Esophagus squamous epithelium (tissue), 5 donors: ENCODE measurements around the gene GOLGA6D. TPM values are rescaled to one million over a fixed set of nuclear protein-coding genes. Genes with fewer than 3 reads are reported as not detected.

Experiments used
- DNase-seq: peaks from one replicate; lab custom pipeline; 2025; lab: John Stamatoyannopoulos, UW
- H3K27ac ChIP-seq, 4 donors: fragments of 200-600 bp; sonication (generic); one replicate each; pipeline ENCODE4 v1.5.1; 2016 to 2019; ENCODE audit warnings: mild to moderate bottlenecking in 1 of 4
- H3K27me3 ChIP-seq, 4 donors: fragments of 200-600 bp; sonication (generic); 1 replicate in 3 of 4; 2 replicates in 1 of 4; pipeline versions ENCODE4 v1.5.1 to v1.6.0; 2017 to 2021; ENCODE audit warnings: antibody characterized with exemption in 1 of 4
- H3K36me3 ChIP-seq, 3 donors: fragments of 200-600 bp; sonication (generic); one replicate each; pipeline ENCODE4 v1.5.1; 2016 to 2019
- H3K4me1 ChIP-seq, 3 donors: fragments of 200-600 bp; sonication (generic); one replicate each; pipeline ENCODE4 v1.5.1; 2017 to 2019
- H3K4me3 ChIP-seq, 4 donors: fragments of 200-600 bp; sonication (generic); 1 replicate in 3 of 4; 2 replicates in 1 of 4; pipeline ENCODE4 v1.5.1; 2016 to 2019; ENCODE audit warnings: mild to moderate bottlenecking in 2 of 4, moderate library complexity in 1 of 4
- H3K9me3 ChIP-seq, 3 donors: fragments of 200-600 bp; sonication (generic); one replicate each; pipeline ENCODE4 v1.5.1; 2016 to 2019
- POLR2A ChIP-seq, 4 donors: fragments of 450-650 bp; IDR thresholded peaks; one replicate each; pipeline ENCODE4 v1.6.1; 2017; ENCODE audit warnings: antibody characterized with exemption in 4 of 4, mild to moderate bottlenecking in 4 of 4, moderate library complexity in 3 of 4
- WGBS, 2 donors: methylation state at CpG; one replicate each; pipeline ENCODE4 v1.1.5; 2018; 5-methylcytosine and 5-hydroxymethylcytosine counted together
- intact Hi-C: fragments of 100-400 bp; cut with DNase I; formaldehyde crosslinking; loops from one replicate; pipeline ENCODE4 v1.15.0; 2022
- total RNA-seq, 4 donors: library from RNA; depleted of rRNA; stranded (reverse); fragments of >200 nt; gene quantifications; one replicate each; pipeline ENCODE4 v1.1.0, GENCODE V29; 2016
- TF ChIP-seq, protein P1 (sequence below), 6 experiments: fragments of 450-650 bp in 4 of 6; fragments of 200-600 bp in 2 of 6; sonication (generic) in 2 of 6; IDR thresholded peaks; one replicate each; pipeline ENCODE4 v1.5.1; 2016 to 2019; ENCODE audit warnings: antibody characterized with exemption in 6 of 6, mild to moderate bottlenecking in 4 of 6, moderate library complexity in 4 of 6
- donor health status: DM: yes; HTN: yes; CAD: no.

The GOLGA6D gene
- total RNA-seq, 4 donors from 2014 or later = not detected

GRCh38 chr15:75335313-75335704 is 52.7 kb downstream of the GOLGA6D start:
- WGBS, 2 donors = 34 to 41% methylated on average over 3 of the region's 3 CpGs
- Histone ChIP-seq H3K4me1 (peaks cover 8 to 22% (median 10%) of the 10 kb centered on the region in 3 donors), H3K27me3 (no peaks in the 10 kb centered on the region), H3K27ac (peak overlapping the region; percentile 71 to 85 (median 79)), H3K36me3 (peaks cover 0 to 20% (median 0%) of the 10 kb centered on the region in 3 donors), H3K4me3 (peak overlapping the region; percentile 63 to 91 (median 85)), H3K9me3 (no peaks in the 10 kb centered on the region)
- TF ChIP-seq POLR2A (IDR thresholded peaks at IDR 0.05) = no peak
- TF ChIP-seq, protein P1, sequence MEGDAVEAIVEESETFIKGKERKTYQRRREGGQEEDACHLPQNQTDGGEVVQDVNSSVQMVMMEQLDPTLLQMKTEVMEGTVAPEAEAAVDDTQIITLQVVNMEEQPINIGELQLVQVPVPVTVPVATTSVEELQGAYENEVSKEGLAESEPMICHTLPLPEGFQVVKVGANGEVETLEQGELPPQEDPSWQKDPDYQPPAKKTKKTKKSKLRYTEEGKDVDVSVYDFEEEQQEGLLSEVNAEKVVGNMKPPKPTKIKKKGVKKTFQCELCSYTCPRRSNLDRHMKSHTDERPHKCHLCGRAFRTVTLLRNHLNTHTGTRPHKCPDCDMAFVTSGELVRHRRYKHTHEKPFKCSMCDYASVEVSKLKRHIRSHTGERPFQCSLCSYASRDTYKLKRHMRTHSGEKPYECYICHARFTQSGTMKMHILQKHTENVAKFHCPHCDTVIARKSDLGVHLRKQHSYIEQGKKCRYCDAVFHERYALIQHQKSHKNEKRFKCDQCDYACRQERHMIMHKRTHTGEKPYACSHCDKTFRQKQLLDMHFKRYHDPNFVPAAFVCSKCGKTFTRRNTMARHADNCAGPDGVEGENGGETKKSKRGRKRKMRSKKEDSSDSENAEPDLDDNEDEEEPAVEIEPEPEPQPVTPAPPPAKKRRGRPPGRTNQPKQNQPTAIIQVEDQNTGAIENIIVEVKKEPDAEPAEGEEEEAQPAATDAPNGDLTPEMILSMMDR (IDR thresholded peaks at IDR 0.05) = no peak
- DNase-seq = no peak
- intact Hi-C loops = no loop called here

DNA sequence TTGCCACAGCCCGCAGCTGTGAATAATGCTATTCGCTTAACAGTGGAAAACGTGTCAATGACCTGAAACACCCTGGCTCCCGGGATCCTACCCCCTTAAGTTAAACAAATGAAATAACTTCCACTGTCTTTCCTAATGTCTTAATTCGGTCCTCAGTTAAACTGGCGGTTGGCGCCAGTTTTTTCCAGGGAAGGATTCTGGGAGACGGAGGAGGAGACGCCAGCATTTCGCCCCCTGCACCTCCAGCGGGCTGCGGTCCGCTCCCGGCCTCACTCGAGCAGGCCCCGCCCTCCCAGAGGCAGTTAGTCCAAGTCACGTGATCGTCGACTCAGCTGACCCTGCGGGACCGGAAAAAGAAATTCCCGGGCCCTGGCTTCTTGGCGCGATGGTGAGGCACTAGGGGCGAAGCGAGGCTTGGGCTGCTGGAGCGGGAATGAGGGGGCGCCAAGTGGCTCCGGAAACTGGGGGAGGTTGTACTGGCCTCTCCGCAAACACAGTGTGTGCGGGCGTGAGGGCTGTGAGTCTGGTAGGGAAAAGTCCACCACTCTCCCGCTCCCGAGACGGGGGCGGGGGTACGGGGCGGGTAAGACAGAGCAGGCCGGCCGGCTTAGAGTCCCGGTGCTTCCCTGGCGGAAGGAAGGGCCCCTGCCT is 53.2 kb downstream of the GOLGA6D start, which contains the start of gene COMMD4:
COMMD4 (plus strand) TSS at position 359 of the 651 bp plus-strand sequence; CDS start at position 386, 27 bp downstream.
- peak within 1 kb of the TSS; percentile 71 to 85 (median 79) for H3K27ac ChIP-seq
- peak; percentile 56 for DNase-seq
- TF ChIP-seq, protein P1 (IDR thresholded peaks at IDR 0.05) = peak in 2 of 6 experiments; percentile 14 to 23
- no peak for TF ChIP-seq POLR2A (IDR thresholded peaks at IDR 0.05)
- H3K9me3 ChIP-seq = no peaks in the 10 kb centered on the region
- intact Hi-C loops = no loop called here
- H3K4me1 ChIP-seq = peaks cover 8 to 22% (median 10%) of the 10 kb centered on the region in 3 donors
- peaks cover 0 to 25% (median 0%) of the 10 kb centered on the region in 3 donors for H3K36me3 ChIP-seq
- WGBS, 2 donors = 0% methylated on average over 13 to 17 of the region's 42 CpGs
- H3K27me3 ChIP-seq = no peaks in the 10 kb centered on the region
- peak within 1 kb of the TSS; percentile 63 to 91 (median 85) for H3K4me3 ChIP-seq

GRCh38 chr15:75338661-75339240 is 56.1 kb downstream of the GOLGA6D start:
- no CpG with 5 or more reads among the region's 11 CpGs for WGBS, 2 donors
- TF ChIP-seq POLR2A (IDR thresholded peaks at IDR 0.05) = no peak
- TF ChIP-seq, protein P1 (IDR thresholded peaks at IDR 0.05) = no peak

DNA sequence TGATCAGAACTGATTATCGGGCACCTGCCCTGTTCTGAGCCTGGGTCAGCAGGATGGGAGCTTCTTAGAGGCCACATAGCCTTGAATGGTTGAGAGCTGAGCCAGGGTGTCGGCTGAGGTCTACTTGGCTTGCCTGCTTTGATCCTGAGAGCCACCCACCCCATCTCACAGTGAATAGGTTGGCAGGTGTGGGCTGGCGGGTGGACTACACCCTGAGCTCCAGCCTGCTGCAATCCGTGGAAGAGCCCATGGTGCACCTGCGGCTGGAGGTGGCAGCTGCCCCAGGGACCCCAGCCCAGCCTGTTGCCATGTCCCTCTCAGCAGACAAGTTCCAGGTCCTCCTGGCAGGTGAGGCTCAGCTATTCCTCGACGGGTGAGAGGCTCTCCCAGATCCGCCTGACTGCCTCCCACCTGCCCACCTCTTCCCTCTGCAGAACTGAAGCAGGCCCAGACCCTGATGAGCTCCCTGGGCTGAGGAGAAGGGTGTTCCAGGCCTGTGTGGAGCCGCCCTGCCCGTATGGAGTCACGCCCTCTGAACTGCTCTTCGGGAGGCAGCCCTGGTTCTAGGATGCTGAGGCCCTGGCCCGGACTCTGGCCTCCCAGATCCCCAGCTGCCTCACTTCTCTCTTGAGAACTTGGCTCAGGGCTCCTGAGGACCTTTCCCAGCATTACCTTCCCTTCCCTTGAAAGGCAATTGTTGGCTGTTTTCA is 57.1 kb downstream of the GOLGA6D start:
- no peaks in the 10 kb centered on the region for H3K27me3 ChIP-seq
- no peak for TF ChIP-seq POLR2A (IDR thresholded peaks at IDR 0.05)
- TF ChIP-seq, protein P1 (IDR thresholded peaks at IDR 0.05) = no peak
- H3K36me3 ChIP-seq = peaks cover 0 to 35% (median 0%) of the 10 kb centered on the region in 3 donors
- no peak overlapping the region for H3K27ac ChIP-seq
- H3K9me3 ChIP-seq = no peaks in the 10 kb centered on the region
- H3K4me3 ChIP-seq = no peak overlapping the region
- intact Hi-C loops = no loop called here
- no peak for DNase-seq
- peaks cover 8 to 29% (median 10%) of the 10 kb centered on the region in 3 donors for H3K4me1 ChIP-seq
- WGBS, 2 donors = 97% methylated on average over 5 of the region's 13 CpGs; no CpG with 5 or more reads in 1 of the 2 donors

More at GRCh38 chr15:75338661-75339240, 56.1 kb downstream of the GOLGA6D start:
- no peak for DNase-seq
- H3K36me3 ChIP-seq = peaks cover 0 to 35% (median 0%) of the 10 kb centered on the region in 3 donors
- H3K4me3 ChIP-seq = no peak overlapping the region
- H3K27me3 ChIP-seq = no peaks in the 10 kb centered on the region
- H3K4me1 ChIP-seq = peaks cover 8 to 26% (median 10%) of the 10 kb centered on the region in 3 donors
- intact Hi-C loops = no loop called here
- no peaks in the 10 kb centered on the region for H3K9me3 ChIP-seq
- H3K27ac ChIP-seq = no peak overlapping the region
